Activated CD8-positive, alpha-beta T cell treated with anti-CD3 and anti-CD28 coated beads for 36 hours (primary cell): ENCODE data around the gene TSC22D1. TPM values are rescaled to one million over a fixed set of nuclear protein-coding genes. Genes with fewer than 3 reads are reported as not detected.

ENCODE experiments used
- ATAC-seq: fragments of 200-7000 bp; cut with Tn5 transposase; one replicate; pipeline ENCODE4 v1.10.0; 2021; ENCODE audit warnings: mild to moderate bottlenecking, moderate library complexity
- CTCF ChIA-PET: fragments of 350-600 bp; sonication (Branson Sonifier 250); formaldehyde crosslinking; loops from one replicate; lab custom pipeline; 2021; ENCODE audit warnings: antibody characterized with exemption; lab: Charles Lee
- POLR2A ChIA-PET: fragments of 350-600 bp; sonication (Branson Sonifier 250); formaldehyde crosslinking; loops from one replicate; lab custom pipeline; 2021; ENCODE audit warnings: antibody characterized with exemption; lab: Charles Lee
- DNase-seq: peaks from one replicate; pipeline ENCODE4 v3.0.0-alpha.2; 2020
- H3K27ac Mint-ChIP-seq: one replicate; pipeline ENCODE4 v1.8.0; 2021; ENCODE audit warnings: mild to moderate bottlenecking, mixed read lengths
- H3K27me3 Mint-ChIP-seq: one replicate; pipeline ENCODE4 v1.8.0; 2021; ENCODE audit warnings: mixed read lengths
- H3K36me3 Mint-ChIP-seq: one replicate; pipeline ENCODE4 v1.8.0; 2021; ENCODE audit warnings: low read depth, mixed read lengths
- H3K4me1 Mint-ChIP-seq: one replicate; pipeline ENCODE4 v1.8.0; 2021; ENCODE audit warnings: low read depth, mixed read lengths
- H3K4me3 Mint-ChIP-seq: one replicate; pipeline ENCODE4 v1.8.0; 2021; ENCODE audit warnings: mild to moderate bottlenecking, moderate library complexity, mixed read lengths
- H3K9me3 Mint-ChIP-seq: one replicate; pipeline ENCODE4 v1.8.0; 2021; ENCODE audit warnings: mixed read lengths
- CTCF ChIP-seq: fragments of 200-600 bp; IDR thresholded peaks from one replicate; pipeline ENCODE4 v1.8.0; 2022; ENCODE audit warnings: antibody characterized with exemption, mild to moderate bottlenecking
- intact Hi-C: fragments of 100-400 bp; cut with micrococcal nuclease; formaldehyde crosslinking; loops from one replicate; pipeline ENCODE4 v1.10.0; 2022
- total RNA-seq, 2 experiments: library from RNA; stranded (reverse); gene quantifications; one replicate each; pipeline ENCODE4 v1.2.3, GENCODE V29; 2021

TSC22D1 gene
- total RNA-seq, 2 experiments from 2014 or later: 7.6 to 9.6 TPM

GRCh38 chr13:44414716-44415115 is 161.4 kb downstream of the TSC22D1 start:
- intact Hi-C loops: no loop called here
- Mint-ChIP-seq H3K9me3 (no peaks in the 10 kb centered on the region), H3K4me1 (no peaks in the 10 kb centered on the region), H3K27ac (no peak overlapping the region), H3K4me3 (no peak overlapping the region), H3K27me3 (no peaks in the 10 kb centered on the region), H3K36me3 (no peaks in the 10 kb centered on the region)
- no peak for TF ChIP-seq CTCF
- no peak for ATAC-seq
- POLR2A ChIA-PET: interaction anchor here (1.4 kb wide), 1 partner anchor 20 kb away, joined by 3 read pairs; no protein-coding TSS in a partner anchor
- DNase-seq: no peak
- CTCF ChIA-PET: interaction anchor here (1.1 kb wide), 1 partner anchor 509 kb away, joined by 3 read pairs; no protein-coding TSS in a partner anchor

GRCh38 chr13:44413095-44413494 is 163.0 kb downstream of the TSC22D1 start:
- intact Hi-C loops: no loop called here
- Mint-ChIP-seq H3K9me3 (no peaks in the 10 kb centered on the region), H3K4me1 (no peaks in the 10 kb centered on the region), H3K36me3 (no peaks in the 10 kb centered on the region), H3K27ac (no peak overlapping the region), H3K27me3 (no peaks in the 10 kb centered on the region), H3K4me3 (no peak overlapping the region)
- DNase-seq: no peak
- POLR2A ChIA-PET: no interaction called here
- TF ChIP-seq CTCF: no peak
- no peak for ATAC-seq
- CTCF ChIA-PET: no interaction called here

- TF ChIP-seq CTCF: no peak
- Mint-ChIP-seq H3K36me3 (no peaks in the 10 kb centered on the region), H3K27me3 (no peaks in the 10 kb centered on the region), H3K4me3 (no peak overlapping the region), H3K27ac (no peak overlapping the region), H3K9me3 (no peaks in the 10 kb centered on the region), H3K4me1 (no peaks in the 10 kb centered on the region)
- DNase-seq (no peak), ATAC-seq (no peak)
- ChIA-PET POLR2A (no interaction called here), CTCF (interaction anchor here (1.2 kb wide), 1 partner anchor 24 kb away, joined by 4 read pairs; no protein-coding TSS in a partner anchor)
- intact Hi-C loops: no loop called here
Measured at GRCh38 chr13:44412346-44412935, 163.7 kb downstream of the TSC22D1 start.

GRCh38 chr13:44411841-44412240 is 164.3 kb downstream of the TSC22D1 start:
- no peak overlapping the region for H3K4me3 Mint-ChIP-seq
- no peaks in the 10 kb centered on the region for H3K27me3 Mint-ChIP-seq
- ATAC-seq: no peak
- H3K9me3 Mint-ChIP-seq: no peaks in the 10 kb centered on the region
- DNase-seq: no peak
- ChIA-PET POLR2A (no interaction called here), CTCF (interaction anchor here (1.2 kb wide), 1 partner anchor 25 kb away, joined by 4 read pairs; no protein-coding TSS in a partner anchor)
- no peaks in the 10 kb centered on the region for H3K36me3 Mint-ChIP-seq
- no peak overlapping the region for H3K27ac Mint-ChIP-seq
- H3K4me1 Mint-ChIP-seq: no peaks in the 10 kb centered on the region
- TF ChIP-seq CTCF: no peak
- intact Hi-C loops: no loop called here

GRCh38 chr13:44410328-44410859 is 165.7 kb downstream of the TSC22D1 start:
- ATAC-seq (no peak), DNase-seq (no peak)
- POLR2A ChIA-PET: no interaction called here
- no peak overlapping the region for H3K4me3 Mint-ChIP-seq
- no peaks in the 10 kb centered on the region for H3K27me3 Mint-ChIP-seq
- no peaks in the 10 kb centered on the region for H3K4me1 Mint-ChIP-seq
- intact Hi-C loops: no loop called here
- no peaks in the 10 kb centered on the region for H3K36me3 Mint-ChIP-seq
- no peak overlapping the region for H3K27ac Mint-ChIP-seq
- H3K9me3 Mint-ChIP-seq: no peaks in the 10 kb centered on the region
- CTCF ChIA-PET: interaction anchor here (0.6 kb wide), 1 partner anchor 79 kb away, joined by 3 read pairs; no protein-coding TSS in a partner anchor
- no peak for TF ChIP-seq CTCF
